GM10248 (cell line): ENCODE results near the gene BACE2.

Experiments
- CTCF ChIA-PET: fragments of 300-600 bp; sonication (Branson Sonifier 250); formaldehyde crosslinking; extraction: SDS; loops from one replicate; lab custom pipeline; 2021; ENCODE audit warnings: antibody characterized with exemption; lab: Yijun Ruan, JAX
- POLR2A ChIA-PET: fragments of 350-650 bp; sonication (Branson Sonifier 250); formaldehyde crosslinking; extraction: SDS; loops from one replicate; lab custom pipeline; 2020; ENCODE audit warnings: antibody characterized with exemption; lab: Yijun Ruan, JAX
- DNase-seq: peaks from one replicate; pipeline ENCODE4 v3.0.0; 2012; ENCODE audit errors: extremely low spot score
- TF ChIP-seq, protein P1 (sequence below): IDR thresholded peaks from 2 replicates; pipeline ENCODE4 v1.5.1; 2012; ENCODE audit warnings: mild to moderate bottlenecking, low read depth; ENCODE audit errors: extremely low read depth, missing control alignments, control extremely low read depth

BACE2 gene

GRCh38 chr21:41167348-41168342 is at the start of gene BACE2:
BACE2 (plus strand) TSS chr21:41168160; CDS start chr21:41168264, 104 bp downstream.
- TF ChIP-seq, protein P1, sequence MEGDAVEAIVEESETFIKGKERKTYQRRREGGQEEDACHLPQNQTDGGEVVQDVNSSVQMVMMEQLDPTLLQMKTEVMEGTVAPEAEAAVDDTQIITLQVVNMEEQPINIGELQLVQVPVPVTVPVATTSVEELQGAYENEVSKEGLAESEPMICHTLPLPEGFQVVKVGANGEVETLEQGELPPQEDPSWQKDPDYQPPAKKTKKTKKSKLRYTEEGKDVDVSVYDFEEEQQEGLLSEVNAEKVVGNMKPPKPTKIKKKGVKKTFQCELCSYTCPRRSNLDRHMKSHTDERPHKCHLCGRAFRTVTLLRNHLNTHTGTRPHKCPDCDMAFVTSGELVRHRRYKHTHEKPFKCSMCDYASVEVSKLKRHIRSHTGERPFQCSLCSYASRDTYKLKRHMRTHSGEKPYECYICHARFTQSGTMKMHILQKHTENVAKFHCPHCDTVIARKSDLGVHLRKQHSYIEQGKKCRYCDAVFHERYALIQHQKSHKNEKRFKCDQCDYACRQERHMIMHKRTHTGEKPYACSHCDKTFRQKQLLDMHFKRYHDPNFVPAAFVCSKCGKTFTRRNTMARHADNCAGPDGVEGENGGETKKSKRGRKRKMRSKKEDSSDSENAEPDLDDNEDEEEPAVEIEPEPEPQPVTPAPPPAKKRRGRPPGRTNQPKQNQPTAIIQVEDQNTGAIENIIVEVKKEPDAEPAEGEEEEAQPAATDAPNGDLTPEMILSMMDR: peak; percentile 60
- ChIA-PET CTCF (no interaction called here), POLR2A (no interaction called here)
- DNase-seq: peak; percentile 62

- POLR2A ChIA-PET: no interaction called here
- TF ChIP-seq, protein P1: no peak
- CTCF ChIA-PET: interaction anchor here (2.7 kb wide), 1 partner anchor 14 kb away, joined by 13 read pairs; no protein-coding TSS in a partner anchor
- DNase-seq: no peak
These were observed 48.1 kb upstream of the BACE2 start for GRCh38 chr21:41119901-41120300.

DNA sequence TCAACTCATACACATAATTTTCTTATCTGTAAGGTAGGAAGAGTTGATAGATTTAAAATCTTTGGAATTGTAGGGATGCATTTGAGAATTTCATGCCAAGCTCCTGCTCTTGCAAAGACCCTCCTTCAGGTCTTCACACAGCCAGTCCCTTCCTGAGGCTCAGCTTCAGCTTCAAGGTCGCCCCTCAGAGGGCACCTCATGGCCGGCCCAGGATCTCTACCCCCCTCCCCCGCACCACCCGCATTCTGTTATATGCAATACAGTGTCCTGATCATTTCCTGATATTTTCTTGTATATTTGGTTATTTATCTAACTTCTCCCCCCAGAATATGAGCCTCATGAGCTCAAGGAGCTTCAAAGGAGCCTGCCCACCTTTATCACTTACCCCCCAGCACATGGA is 47.0 kb upstream of the BACE2 start:
- TF ChIP-seq, protein P1: no peak
- DNase-seq: no peak
- ChIA-PET POLR2A (no interaction called here), CTCF (interaction anchor here (0.9 to 2.7 kb wide), 3 partner anchors 13 to 696 kb away, joined by 3 to 13 read pairs (median 3); no protein-coding TSS in a partner anchor)

DNA sequence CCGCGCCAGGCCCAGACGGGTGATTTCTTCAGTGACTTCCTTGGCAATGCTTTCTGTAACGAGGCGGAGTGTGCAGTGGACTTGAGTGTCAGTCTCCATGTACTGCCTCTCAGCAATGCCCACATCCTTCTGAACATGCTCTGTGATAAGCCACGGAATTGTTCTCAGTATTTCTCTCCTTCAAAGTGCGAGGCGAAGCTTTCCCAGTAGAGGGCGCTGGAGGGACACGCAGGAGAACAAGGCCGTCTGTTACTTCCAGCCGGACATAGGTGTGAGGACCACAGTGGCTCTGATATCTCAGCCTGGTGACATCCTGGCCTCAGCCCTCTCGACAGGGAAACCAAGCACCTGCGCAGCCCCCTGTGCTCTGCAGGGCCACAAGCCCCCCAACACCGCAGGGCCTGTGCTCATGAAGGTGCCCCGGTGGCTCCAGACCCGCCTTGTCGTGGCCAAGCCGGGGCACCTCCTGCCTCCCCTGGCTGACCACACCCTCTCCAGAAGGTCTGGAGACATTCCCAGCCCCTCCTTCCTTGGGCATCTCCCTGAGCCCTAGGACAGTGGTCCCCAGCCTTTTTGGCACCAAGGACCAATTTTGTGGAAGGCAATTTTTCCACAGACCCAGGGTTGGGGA is 46.1 kb upstream of the BACE2 start:
- ChIA-PET CTCF (interaction anchor here (0.7 to 2.7 kb wide), 7 partner anchors 8 to 695 kb away, joined by 3 to 13 read pairs (median 3); no protein-coding TSS in a partner anchor), POLR2A (no interaction called here)
- DNase-seq: peak; percentile 47
- TF ChIP-seq, protein P1: peak; percentile 75

GRCh38 chr21:41124641-41125201 is 43.2 kb upstream of the BACE2 start:
- CTCF ChIA-PET: interaction anchor here (2.0 kb wide), 1 partner anchor 13 kb away, joined by 5 read pairs; no protein-coding TSS in a partner anchor
- POLR2A ChIA-PET: no interaction called here
- TF ChIP-seq, protein P1: no peak
- no peak for DNase-seq

DNA sequence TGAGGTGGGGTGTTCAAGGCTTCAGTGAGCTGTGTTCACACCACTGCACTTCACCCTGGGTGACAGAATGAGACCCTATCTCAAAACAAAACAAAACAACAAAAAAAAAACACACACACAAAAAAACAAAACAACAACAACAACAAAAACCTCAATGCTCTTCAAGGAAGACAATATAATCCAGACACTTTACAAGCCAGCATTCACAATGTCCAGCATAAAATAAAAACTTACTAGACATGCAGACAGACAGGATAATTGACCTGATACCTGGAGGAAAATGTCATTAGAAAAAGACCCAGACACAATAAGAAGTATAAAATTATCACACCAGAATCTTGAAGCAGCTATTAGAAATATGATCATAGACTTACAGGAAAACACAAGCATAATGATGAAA is 39.0 kb upstream of the BACE2 start:
- no peak for DNase-seq
- TF ChIP-seq, protein P1: no peak
- ChIA-PET CTCF (interaction anchor here (1.3 to 1.5 kb wide), 2 partner anchors 42 to 1262 kb away, joined by 3 read pairs; partner anchors contain the start of gene PCP4), POLR2A (no interaction called here)
